HFF-Myc (cell line): ENCODE data around the gene BPTF.
"Not testable (repeated sequence)": the region's sequence is repeated elsewhere in the genome, so short reads cannot be mapped to it uniquely, and the experiment has no call there.

Experiments used
- DNase-seq: peaks from one replicate; pipeline ENCODE4 v3.0.0-alpha.2; 2011; ENCODE audit warnings: low read depth; ENCODE audit errors: extremely low read depth
- H3K4me3 ChIP-seq: replicated peaks from 2 replicates; pipeline ENCODE4 v1.5.1; 2011; ENCODE audit warnings: low read depth, mild to moderate bottlenecking, control low read depth, low read length
- TF ChIP-seq, protein P1 (sequence below): IDR thresholded peaks from 2 replicates; pipeline ENCODE4 v1.5.1; 2012; ENCODE audit warnings: mild to moderate bottlenecking, low read depth, low read length, control low read depth; ENCODE audit errors: missing control alignments

Gene BPTF

GRCh38 chr17:67922503-67922902 lies 97.2 kb downstream of the BPTF start:
- no peak for DNase-seq
- TF ChIP-seq, protein P1, sequence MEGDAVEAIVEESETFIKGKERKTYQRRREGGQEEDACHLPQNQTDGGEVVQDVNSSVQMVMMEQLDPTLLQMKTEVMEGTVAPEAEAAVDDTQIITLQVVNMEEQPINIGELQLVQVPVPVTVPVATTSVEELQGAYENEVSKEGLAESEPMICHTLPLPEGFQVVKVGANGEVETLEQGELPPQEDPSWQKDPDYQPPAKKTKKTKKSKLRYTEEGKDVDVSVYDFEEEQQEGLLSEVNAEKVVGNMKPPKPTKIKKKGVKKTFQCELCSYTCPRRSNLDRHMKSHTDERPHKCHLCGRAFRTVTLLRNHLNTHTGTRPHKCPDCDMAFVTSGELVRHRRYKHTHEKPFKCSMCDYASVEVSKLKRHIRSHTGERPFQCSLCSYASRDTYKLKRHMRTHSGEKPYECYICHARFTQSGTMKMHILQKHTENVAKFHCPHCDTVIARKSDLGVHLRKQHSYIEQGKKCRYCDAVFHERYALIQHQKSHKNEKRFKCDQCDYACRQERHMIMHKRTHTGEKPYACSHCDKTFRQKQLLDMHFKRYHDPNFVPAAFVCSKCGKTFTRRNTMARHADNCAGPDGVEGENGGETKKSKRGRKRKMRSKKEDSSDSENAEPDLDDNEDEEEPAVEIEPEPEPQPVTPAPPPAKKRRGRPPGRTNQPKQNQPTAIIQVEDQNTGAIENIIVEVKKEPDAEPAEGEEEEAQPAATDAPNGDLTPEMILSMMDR: no peak
- no peak overlapping the region for H3K4me3 ChIP-seq

DNA sequence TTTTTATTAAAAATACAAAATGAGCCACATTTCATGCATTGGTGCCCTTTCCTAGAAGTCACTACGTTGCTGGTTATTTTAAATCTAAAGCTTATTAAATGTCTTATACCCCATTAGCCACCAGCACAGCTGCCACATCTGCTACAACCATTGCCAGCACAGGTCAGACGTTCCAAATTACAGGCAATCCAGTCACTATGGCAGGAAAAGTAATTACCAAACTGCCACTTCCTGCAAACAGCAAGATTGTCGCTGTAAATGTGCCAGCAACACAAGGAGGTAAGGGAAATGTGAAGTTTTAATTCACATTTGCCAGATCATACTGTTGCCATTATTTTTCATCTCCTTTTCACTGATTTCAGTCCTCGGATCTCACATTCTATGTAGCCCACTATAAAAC lies 103.5 kb downstream of the BPTF start:
- not testable (repeated sequence) for H3K4me3 ChIP-seq, DNase-seq

DNA sequence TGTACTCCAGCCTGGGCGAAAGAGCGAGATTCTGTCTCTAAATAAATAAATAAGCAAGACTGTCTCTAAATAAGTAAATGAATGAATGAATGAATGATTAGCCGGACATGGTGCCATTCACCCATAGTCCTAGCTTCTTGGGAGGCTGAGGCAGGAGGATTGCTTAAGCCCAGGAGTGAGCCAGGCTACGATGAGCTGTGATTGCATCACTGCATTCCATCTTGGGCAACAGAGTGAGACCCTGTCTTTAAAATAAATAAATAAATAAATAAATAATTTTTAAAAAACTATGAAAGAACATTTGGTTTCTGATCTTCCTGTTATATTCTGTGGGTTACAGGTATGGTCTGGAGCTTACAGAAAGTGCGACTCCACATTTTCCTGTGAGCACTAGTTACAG lies 105.9 kb downstream of the BPTF start:
- TF ChIP-seq, protein P1: no peak
- no peak for DNase-seq
- no peak overlapping the region for H3K4me3 ChIP-seq

- TF ChIP-seq, protein P1: peak; percentile 56
- no peak for DNase-seq
Observed at GRCh38 chr17:67942810-67943209, 117.5 kb downstream of the BPTF start.

DNA sequence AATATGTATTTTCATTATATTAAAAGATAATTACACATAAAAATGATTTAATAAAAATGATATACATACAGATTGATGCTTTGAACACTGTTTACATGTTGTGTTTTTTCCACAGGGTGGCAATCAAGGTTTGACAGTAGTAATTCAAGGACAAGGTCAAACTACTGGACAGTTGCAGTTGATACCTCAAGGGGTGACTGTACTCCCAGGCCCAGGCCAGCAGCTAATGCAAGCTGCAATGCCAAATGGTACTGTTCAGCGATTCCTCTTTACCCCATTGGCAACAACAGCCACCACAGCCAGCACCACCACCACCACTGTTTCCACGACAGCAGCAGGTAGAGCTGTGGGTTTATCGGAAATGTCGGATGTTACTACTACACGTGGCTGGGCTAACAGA lies 118.7 kb downstream of the BPTF start:
- TF ChIP-seq, protein P1: no peak
- no peak for DNase-seq
- no peak overlapping the region for H3K4me3 ChIP-seq

More at GRCh38 chr17:67942810-67943209, 117.5 kb downstream of the BPTF start:
- H3K4me3 ChIP-seq: no peak overlapping the region

DNA sequence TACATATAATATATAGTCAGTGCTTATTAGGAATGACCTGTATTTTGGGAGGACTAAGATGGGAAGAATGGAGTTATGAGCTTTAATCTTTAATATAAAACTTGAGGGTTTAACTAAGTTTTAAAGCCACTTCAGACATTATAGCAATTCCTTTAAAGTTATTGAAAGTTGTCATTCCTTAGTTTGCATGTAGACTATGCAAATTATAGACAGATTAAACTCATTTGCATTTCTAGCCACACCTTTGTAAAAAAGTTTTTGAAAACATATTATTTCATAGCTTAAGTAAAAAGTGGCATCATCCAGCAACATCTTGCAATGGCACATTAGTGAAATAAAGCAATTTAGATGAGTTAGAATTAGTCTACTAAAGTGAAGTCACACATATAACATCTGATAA lies 121.2 kb downstream of the BPTF start:
- TF ChIP-seq, protein P1: no peak
- DNase-seq: no peak
- H3K4me3 ChIP-seq: no peak overlapping the region

DNA sequence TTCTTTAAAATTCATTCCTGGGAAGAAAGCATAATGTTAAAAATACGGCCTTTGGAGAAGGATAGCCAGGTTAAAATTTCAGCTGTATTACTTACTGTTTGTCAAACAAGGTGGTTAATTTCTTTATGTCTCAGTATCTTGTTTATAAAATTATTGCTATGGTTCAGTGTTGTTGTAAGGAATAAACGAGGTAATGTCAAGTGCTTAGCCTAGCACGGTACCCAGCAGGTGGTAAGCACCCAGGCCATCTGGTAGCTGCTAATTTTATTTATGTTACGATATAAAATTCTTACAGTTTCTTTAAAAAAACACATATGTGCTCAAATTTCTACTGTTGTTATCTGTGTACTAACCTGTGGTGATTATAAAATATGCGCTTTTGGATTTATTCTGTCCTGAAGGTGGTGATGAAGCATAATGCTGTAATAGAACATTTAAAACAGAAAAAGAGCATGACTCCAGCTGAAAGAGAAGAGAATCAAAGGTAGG lies 122.1 kb downstream of the BPTF start:
- H3K4me3 ChIP-seq: no peak overlapping the region
- TF ChIP-seq, protein P1: no peak
- DNase-seq: no peak
